Measurements from ENCODE around the gene KCNJ8.

Gene KCNJ8

GRCh38 chr12:21771311-21771710 lies 3.2 kb downstream of the KCNJ8 start:
- Histone ChIP-seq H3K4me2 (ENCODE audit: insufficient read depth, low read length, poor library complexity, severe bottlenecking) (no peak overlapping the region), H3K23ac (ENCODE audit: low read depth, low read length, poor library complexity) (no peak overlapping the region), H3K9ac (ENCODE audit: low read depth, low read length, poor library complexity) (no peak overlapping the region), H3K27ac (replicated peaks; ENCODE audit: low read length) (no peak overlapping the region), H3K4me3 (ENCODE audit: low read length in 2 of 2) (no peak overlapping the region), H4K8ac (ENCODE audit: low read depth, low read length) (no peak overlapping the region), H3K79me1 (ENCODE audit: low read depth, low read length) (no peaks in the 10 kb centered on the region), H3K4ac (ENCODE audit: low read length) (no peak overlapping the region), H2BK12ac (ENCODE audit: low read length) (no peak overlapping the region), H3K18ac (ENCODE audit: low read length) (no peak overlapping the region), H3K27me3 (ENCODE audit: control insufficient read depth in 3 of 3, insufficient read depth in 3 of 3, low read depth in 1 of 3, low read length in 3 of 3) (no peaks in the 10 kb centered on the region), H2BK5ac (ENCODE audit: low read length) (no peak overlapping the region), H3K9me3 (replicated peaks in 1 of 2; ENCODE audit: control insufficient read depth in 2 of 2, insufficient read depth in 1 of 2, low read depth in 1 of 2, low read length in 2 of 2) (peaks cover 0 to 22% of the 10 kb centered on the region in 2 donors), H4K91ac (ENCODE audit: low read depth, low read length, poor library complexity) (no peak overlapping the region), H2BK120ac (ENCODE audit: low read depth, low read length) (no peak overlapping the region), H3K14ac (ENCODE audit: low read length) (no peak overlapping the region), H2AK5ac (ENCODE audit: low read depth, low read length) (no peak overlapping the region), H3K4me1 (ENCODE audit: control insufficient read depth in 2 of 2, insufficient read depth in 1 of 2, low read depth in 1 of 2, low read length in 2 of 2) (peaks cover 2 to 23% of the 10 kb centered on the region in 2 donors), H3K36me3 (replicated peaks in 1 of 2; ENCODE audit: control insufficient read depth in 2 of 2, insufficient read depth in 2 of 2, low read length in 2 of 2) (peaks cover 0 to 67% of the 10 kb centered on the region in 2 donors), H2BK15ac (ENCODE audit: low read length) (no peak overlapping the region), H2AFZ (ENCODE audit: low read length) (no peak overlapping the region)
- no CpG with 5 or more reads among the region's 1 CpG for WGBS, 2 donors (ENCODE audit: extremely low coverage in 2 of 2, insufficient read length in 2 of 2, insufficient replicate concordance in 1 of 2)
- no peak for DNase-seq (ENCODE audit: low spot score)

DNA sequence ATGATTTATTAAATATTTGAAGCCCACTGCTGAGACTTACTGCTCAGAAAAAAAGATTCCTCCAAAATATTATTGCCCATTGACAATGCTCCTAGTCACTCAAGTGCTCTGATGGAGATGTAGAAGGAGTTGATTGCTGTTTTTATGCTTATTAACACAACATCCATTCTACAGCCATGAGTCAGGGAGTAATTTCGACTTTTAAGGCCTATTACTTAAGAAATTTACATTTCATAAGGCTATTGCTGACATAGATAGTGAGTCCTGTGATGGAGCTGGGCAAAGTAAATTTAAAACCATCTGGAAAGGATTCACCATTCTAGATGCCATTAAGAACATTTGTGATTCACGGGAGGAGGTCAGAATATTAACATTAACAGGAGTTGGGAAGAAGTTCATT lies 5.2 kb downstream of the KCNJ8 start:
- Histone ChIP-seq H3K4me3 (ENCODE audit: low read length in 2 of 2) (no peak overlapping the region), H3K36me3 (replicated peaks in 1 of 2; ENCODE audit: control insufficient read depth in 2 of 2, insufficient read depth in 2 of 2, low read length in 2 of 2) (peaks cover 0 to 87% of the 10 kb centered on the region in 2 donors)
- WGBS, 2 donors (ENCODE audit: extremely low coverage in 2 of 2, insufficient read length in 2 of 2, insufficient replicate concordance in 1 of 2) = no CpG with 5 or more reads among the region's 2 CpGs

DNA sequence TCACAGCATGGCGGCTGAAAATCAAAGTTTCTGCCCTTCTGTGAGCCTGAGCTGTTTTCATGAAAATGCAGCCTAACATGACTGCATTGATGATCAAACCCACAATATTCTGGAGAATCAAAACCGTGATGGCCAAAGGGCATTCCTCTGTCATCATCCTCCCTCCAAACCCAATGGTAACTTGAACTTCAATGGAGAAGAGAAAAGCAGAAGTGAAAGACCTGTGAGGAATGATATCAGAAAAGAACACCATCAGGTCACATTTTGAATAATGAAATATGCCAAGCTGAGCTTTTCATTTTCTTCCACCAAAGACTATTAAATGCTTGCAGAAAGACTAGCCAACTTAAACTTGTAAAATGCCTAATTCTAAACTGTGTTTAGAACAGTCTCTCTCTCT lies 8.1 kb downstream of the KCNJ8 start:
- Histone ChIP-seq H2BK15ac (ENCODE audit: low read length) (no peak overlapping the region), H3K4ac (ENCODE audit: low read length) (no peak overlapping the region), H3K27ac (replicated peaks; ENCODE audit: low read length) (no peak overlapping the region), H2BK5ac (ENCODE audit: low read length) (no peak overlapping the region), H3K23ac (ENCODE audit: low read depth, low read length, poor library complexity) (no peak overlapping the region), H3K9me3 (replicated peaks in 1 of 2; ENCODE audit: control insufficient read depth in 2 of 2, insufficient read depth in 1 of 2, low read depth in 1 of 2, low read length in 2 of 2) (peaks cover 0 to 27% of the 10 kb centered on the region in 2 donors), H3K4me3 (ENCODE audit: low read length in 2 of 2) (no peak overlapping the region), H3K79me1 (ENCODE audit: low read depth, low read length) (no peaks in the 10 kb centered on the region), H2BK120ac (ENCODE audit: low read depth, low read length) (no peak overlapping the region), H2BK12ac (ENCODE audit: low read length) (no peak overlapping the region), H3K4me2 (ENCODE audit: insufficient read depth, low read length, poor library complexity, severe bottlenecking) (no peak overlapping the region), H2AK5ac (ENCODE audit: low read depth, low read length) (no peak overlapping the region), H3K4me1 (ENCODE audit: control insufficient read depth in 2 of 2, insufficient read depth in 1 of 2, low read depth in 1 of 2, low read length in 2 of 2) (no peaks in the 10 kb centered on the region), H2AFZ (ENCODE audit: low read length) (no peak overlapping the region), H4K8ac (ENCODE audit: low read depth, low read length) (no peak overlapping the region), H4K91ac (ENCODE audit: low read depth, low read length, poor library complexity) (no peak overlapping the region), H3K27me3 (ENCODE audit: control insufficient read depth in 3 of 3, insufficient read depth in 3 of 3, low read depth in 1 of 3, low read length in 3 of 3) (no peaks in the 10 kb centered on the region), H3K14ac (ENCODE audit: low read length) (no peak overlapping the region), H3K36me3 (replicated peaks in 1 of 2; ENCODE audit: control insufficient read depth in 2 of 2, insufficient read depth in 2 of 2, low read length in 2 of 2) (peaks cover 0 to 74% of the 10 kb centered on the region in 2 donors), H3K9ac (ENCODE audit: low read depth, low read length, poor library complexity) (no peak overlapping the region), H3K18ac (ENCODE audit: low read length) (no peak overlapping the region)
- WGBS, 2 donors (ENCODE audit: extremely low coverage in 2 of 2, insufficient read length in 2 of 2, insufficient replicate concordance in 1 of 2) = no CpG with 5 or more reads among the region's 2 CpGs
- no peak for DNase-seq (ENCODE audit: low spot score)

More for the DNA sequence above, 5.2 kb downstream of the KCNJ8 start:
- peaks cover 0 to 16% of the 10 kb centered on the region in 2 donors for H3K4me1 ChIP-seq (ENCODE audit: control insufficient read depth in 2 of 2, insufficient read depth in 1 of 2, low read depth in 1 of 2, low read length in 2 of 2)
- peaks cover 0 to 27% of the 10 kb centered on the region in 2 donors for H3K9me3 ChIP-seq (replicated peaks in 1 of 2; ENCODE audit: control insufficient read depth in 2 of 2, insufficient read depth in 1 of 2, low read depth in 1 of 2, low read length in 2 of 2)
- no peak overlapping the region for H2BK15ac ChIP-seq (ENCODE audit: low read length)
- no peaks in the 10 kb centered on the region for H3K79me1 ChIP-seq (ENCODE audit: low read depth, low read length)
- no peak overlapping the region for H3K27ac ChIP-seq (replicated peaks; ENCODE audit: low read length)
- no peaks in the 10 kb centered on the region for H3K27me3 ChIP-seq (ENCODE audit: control insufficient read depth in 3 of 3, insufficient read depth in 3 of 3, low read depth in 1 of 3, low read length in 3 of 3)
- no peak overlapping the region for H3K23ac ChIP-seq (ENCODE audit: low read depth, low read length, poor library complexity)
- H2BK5ac ChIP-seq (ENCODE audit: low read length) = no peak overlapping the region
- no peak overlapping the region for H2AK5ac ChIP-seq (ENCODE audit: low read depth, low read length)
- no peak for DNase-seq (ENCODE audit: low spot score)
- H4K8ac ChIP-seq (ENCODE audit: low read depth, low read length) = no peak overlapping the region
- H2BK12ac ChIP-seq (ENCODE audit: low read length) = no peak overlapping the region
- H2BK120ac ChIP-seq (ENCODE audit: low read depth, low read length) = no peak overlapping the region
- H2AFZ ChIP-seq (ENCODE audit: low read length) = no peak overlapping the region
- H4K91ac ChIP-seq (ENCODE audit: low read depth, low read length, poor library complexity) = no peak overlapping the region
- no peak overlapping the region for H3K18ac ChIP-seq (ENCODE audit: low read length)
- H3K4me2 ChIP-seq (ENCODE audit: insufficient read depth, low read length, poor library complexity, severe bottlenecking) = no peak overlapping the region
- no peak overlapping the region for H3K9ac ChIP-seq (ENCODE audit: low read depth, low read length, poor library complexity)
- H3K14ac ChIP-seq (ENCODE audit: low read length) = no peak overlapping the region
- no peak overlapping the region for H3K4ac ChIP-seq (ENCODE audit: low read length)

- Histone ChIP-seq H2BK12ac (ENCODE audit: low read length) (no peak overlapping the region), H3K4me2 (ENCODE audit: insufficient read depth, low read length, poor library complexity, severe bottlenecking) (no peak overlapping the region), H2BK15ac (ENCODE audit: low read length) (no peak overlapping the region), H3K9ac (ENCODE audit: low read depth, low read length, poor library complexity) (no peak overlapping the region), H3K36me3 (replicated peaks in 1 of 2; ENCODE audit: control insufficient read depth in 2 of 2, insufficient read depth in 2 of 2, low read length in 2 of 2) (peaks cover 0 to 60% of the 10 kb centered on the region in 2 donors), H2BK120ac (ENCODE audit: low read depth, low read length) (no peak overlapping the region), H2AK5ac (ENCODE audit: low read depth, low read length) (no peak overlapping the region), H3K23ac (ENCODE audit: low read depth, low read length, poor library complexity) (no peak overlapping the region), H2BK5ac (ENCODE audit: low read length) (no peak overlapping the region), H3K18ac (ENCODE audit: low read length) (no peak overlapping the region), H4K8ac (ENCODE audit: low read depth, low read length) (no peak overlapping the region), H3K27me3 (ENCODE audit: control insufficient read depth in 3 of 3, insufficient read depth in 3 of 3, low read depth in 1 of 3, low read length in 3 of 3) (no peaks in the 10 kb centered on the region), H3K79me1 (ENCODE audit: low read depth, low read length) (no peaks in the 10 kb centered on the region), H3K9me3 (replicated peaks in 1 of 2; ENCODE audit: control insufficient read depth in 2 of 2, insufficient read depth in 1 of 2, low read depth in 1 of 2, low read length in 2 of 2) (peaks cover 0 to 22% of the 10 kb centered on the region in 2 donors), H4K91ac (ENCODE audit: low read depth, low read length, poor library complexity) (no peak overlapping the region), H3K4me1 (ENCODE audit: control insufficient read depth in 2 of 2, insufficient read depth in 1 of 2, low read depth in 1 of 2, low read length in 2 of 2) (no peaks in the 10 kb centered on the region), H3K4ac (ENCODE audit: low read length) (no peak overlapping the region), H3K27ac (replicated peaks; ENCODE audit: low read length) (no peak overlapping the region), H3K4me3 (ENCODE audit: low read length in 2 of 2) (no peak overlapping the region), H2AFZ (ENCODE audit: low read length) (no peak overlapping the region), H3K14ac (ENCODE audit: low read length) (no peak overlapping the region)
- DNase-seq (ENCODE audit: low spot score) = no peak
- WGBS, 2 donors (ENCODE audit: extremely low coverage in 2 of 2, insufficient read length in 2 of 2, insufficient replicate concordance in 1 of 2) = no CpG with 5 or more reads among the region's 4 CpGs
Observed at GRCh38 chr12:21764950-21765349, 9.6 kb downstream of the KCNJ8 start.

Measured in neuronal stem cell (in vitro differentiated cells).